Stimulated activated naive CD8-positive, alpha-beta T cell treated with anti-CD3 and anti-CD28 coated beads, Interleukin-15, Interleukin-2, amounts not matched to agents 100 ng/mL and 50 ng/mL, for 24 hours (primary cell): ENCODE data around the gene GJB3.

Source experiments
- H3K27ac Mint-ChIP-seq: one replicate; pipeline ENCODE4 v1.8.0; 2021; ENCODE audit warnings: mild to moderate bottlenecking, mixed read lengths
- H3K27me3 Mint-ChIP-seq: one replicate; pipeline ENCODE4 v1.8.0; 2021; ENCODE audit warnings: mixed read lengths
- H3K36me3 Mint-ChIP-seq: one replicate; pipeline ENCODE4 v1.8.0; 2021; ENCODE audit warnings: low read depth, mixed read lengths
- H3K4me1 Mint-ChIP-seq: one replicate; pipeline ENCODE4 v1.8.0; 2021; ENCODE audit warnings: low read depth, mixed read lengths
- H3K4me3 Mint-ChIP-seq: one replicate; pipeline ENCODE4 v1.8.0; 2021; ENCODE audit warnings: mild to moderate bottlenecking, mixed read lengths
- H3K9me3 Mint-ChIP-seq: one replicate; pipeline ENCODE4 v1.8.0; 2021; ENCODE audit warnings: mixed read lengths

GJB3 gene

GRCh38 chr1:34753163-34753562, 27.9 kb upstream of the GJB3 start:
- Mint-ChIP-seq H3K36me3 (no peaks in the 10 kb centered on the region), H3K9me3 (no peaks in the 10 kb centered on the region), H3K27ac (no peak overlapping the region), H3K27me3 (no peaks in the 10 kb centered on the region), H3K4me3 (no peak overlapping the region), H3K4me1 (no peaks in the 10 kb centered on the region)

- Mint-ChIP-seq H3K9me3 (no peaks in the 10 kb centered on the region), H3K27ac (no peak within 1 kb of the TSS), H3K4me1 (no peaks in the 10 kb centered on the region), H3K27me3 (no peaks in the 10 kb centered on the region), H3K4me3 (no peak within 1 kb of the TSS), H3K36me3 (no peaks in the 10 kb centered on the region)
Observed at GRCh38 chr1:34754964-34755637, 25.9 kb upstream of the GJB3 start, which contains the start of gene GJB5. Gene GJB5 (plus strand): TSS chr1:34755047. CDS start chr1:34757331, 2,284 bp downstream.

GRCh38 chr1:34755961-34756360, 25.1 kb upstream of the GJB3 start:
- Mint-ChIP-seq H3K4me3 (no peak overlapping the region), H3K27ac (no peak overlapping the region), H3K36me3 (no peaks in the 10 kb centered on the region), H3K9me3 (no peaks in the 10 kb centered on the region), H3K27me3 (no peaks in the 10 kb centered on the region), H3K4me1 (no peaks in the 10 kb centered on the region)

GRCh38 chr1:34757386-34757785, 23.6 kb upstream of the GJB3 start:
- Mint-ChIP-seq H3K4me1 (no peaks in the 10 kb centered on the region), H3K4me3 (no peak overlapping the region), H3K36me3 (no peaks in the 10 kb centered on the region), H3K27ac (no peak overlapping the region), H3K27me3 (no peaks in the 10 kb centered on the region), H3K9me3 (no peaks in the 10 kb centered on the region)

GRCh38 chr1:34758751-34759150, 22.3 kb upstream of the GJB3 start:
- Mint-ChIP-seq H3K4me3 (no peak overlapping the region), H3K4me1 (no peaks in the 10 kb centered on the region), H3K27ac (no peak overlapping the region), H3K36me3 (no peaks in the 10 kb centered on the region), H3K9me3 (no peaks in the 10 kb centered on the region), H3K27me3 (no peaks in the 10 kb centered on the region)

GRCh38 chr1:34759503-34760357, 21.3 kb upstream of the GJB3 start, which contains the start of gene GJB4:
Gene GJB4 (plus strand): TSS chr1:34759740. CDS start chr1:34761255, 1,515 bp downstream.
- no peak within 1 kb of the TSS for H3K27ac Mint-ChIP-seq
- H3K4me1 Mint-ChIP-seq, result no peaks in the 10 kb centered on the region
- H3K9me3 Mint-ChIP-seq, result no peaks in the 10 kb centered on the region
- H3K27me3 Mint-ChIP-seq, result no peaks in the 10 kb centered on the region
- H3K4me3 Mint-ChIP-seq, result no peak within 1 kb of the TSS
- no peaks in the 10 kb centered on the region for H3K36me3 Mint-ChIP-seq

- H3K9me3 Mint-ChIP-seq, result no peaks in the 10 kb centered on the region
- H3K4me3 Mint-ChIP-seq, result no peak overlapping the region
- H3K27me3 Mint-ChIP-seq, result no peaks in the 10 kb centered on the region
- no peaks in the 10 kb centered on the region for H3K36me3 Mint-ChIP-seq
- no peaks in the 10 kb centered on the region for H3K4me1 Mint-ChIP-seq
- no peak overlapping the region for H3K27ac Mint-ChIP-seq
Observed at GRCh38 chr1:34761176-34761761, 19.7 kb upstream of the GJB3 start.

- Mint-ChIP-seq H3K4me1 (no peaks in the 10 kb centered on the region), H3K9me3 (no peaks in the 10 kb centered on the region), H3K36me3 (no peaks in the 10 kb centered on the region), H3K27me3 (no peaks in the 10 kb centered on the region), H3K4me3 (no peak overlapping the region), H3K27ac (no peak overlapping the region)
Observed at GRCh38 chr1:34761776-34762307, 19.2 kb upstream of the GJB3 start.

GRCh38 chr1:34762474-34763141, 18.4 kb upstream of the GJB3 start:
- no peaks in the 10 kb centered on the region for H3K9me3 Mint-ChIP-seq
- H3K4me3 Mint-ChIP-seq, result no peak overlapping the region
- no peaks in the 10 kb centered on the region for H3K36me3 Mint-ChIP-seq
- no peaks in the 10 kb centered on the region for H3K27me3 Mint-ChIP-seq
- no peaks in the 10 kb centered on the region for H3K4me1 Mint-ChIP-seq
- no peak overlapping the region for H3K27ac Mint-ChIP-seq

- Mint-ChIP-seq H3K4me3 (no peak overlapping the region), H3K27me3 (no peaks in the 10 kb centered on the region), H3K27ac (no peak overlapping the region), H3K9me3 (no peaks in the 10 kb centered on the region), H3K36me3 (no peaks in the 10 kb centered on the region), H3K4me1 (no peaks in the 10 kb centered on the region)
Observed at GRCh38 chr1:34763142-34763781, 17.8 kb upstream of the GJB3 start.

GRCh38 chr1:34768856-34769255, 12.2 kb upstream of the GJB3 start:
- no peaks in the 10 kb centered on the region for H3K4me1 Mint-ChIP-seq
- peaks cover 4% of the 10 kb centered on the region for H3K27me3 Mint-ChIP-seq
- no peak overlapping the region for H3K27ac Mint-ChIP-seq
- H3K4me3 Mint-ChIP-seq, result no peak overlapping the region
- no peaks in the 10 kb centered on the region for H3K9me3 Mint-ChIP-seq
- H3K36me3 Mint-ChIP-seq, result no peaks in the 10 kb centered on the region

GRCh38 chr1:34770891-34771504, 10.0 kb upstream of the GJB3 start:
- no peak overlapping the region for H3K27ac Mint-ChIP-seq
- no peaks in the 10 kb centered on the region for H3K9me3 Mint-ChIP-seq
- peaks cover 4% of the 10 kb centered on the region for H3K27me3 Mint-ChIP-seq
- H3K4me3 Mint-ChIP-seq, result no peak overlapping the region
- H3K36me3 Mint-ChIP-seq, result no peaks in the 10 kb centered on the region
- no peaks in the 10 kb centered on the region for H3K4me1 Mint-ChIP-seq

GRCh38 chr1:34771573-34772371, 9.2 kb upstream of the GJB3 start:
- Mint-ChIP-seq H3K9me3 (no peaks in the 10 kb centered on the region), H3K4me3 (no peak overlapping the region), H3K27ac (no peak overlapping the region), H3K4me1 (no peaks in the 10 kb centered on the region), H3K36me3 (no peaks in the 10 kb centered on the region), H3K27me3 (peaks cover 4% of the 10 kb centered on the region)
